ENCODE data around the gene GJA8.
"Not testable (repeated sequence)": the region's sequence is repeated elsewhere in the genome, so short reads cannot be mapped to it uniquely, and the experiment has no call there.

The GJA8 gene

GRCh38 chr1:147902253-147902845 is at the start of gene GJA8:
GJA8 (plus strand) TSS chr1:147902795; CDS start chr1:147907956, 5,161 bp downstream.
- in situ Hi-C loops (cut with MboI; ENCODE audit: low pct_unique_long_range_greater_than_20kb, low sequenced_read_pairs, unreplicated experiment): no loop called here
- TF ChIP-seq CTCF (IDR thresholded peaks at IDR 0.05; ENCODE audit: extremely low read depth, insufficient read depth, missing control alignments): no peak
- DNase-seq (ENCODE audit: low spot score): no peak

GRCh38 chr1:147853391-147853790 is 49.2 kb upstream of the GJA8 start:
- in situ Hi-C loops (cut with MboI; ENCODE audit: low pct_unique_long_range_greater_than_20kb, low sequenced_read_pairs, unreplicated experiment): no loop called here
- TF ChIP-seq CTCF (IDR thresholded peaks at IDR 0.05; ENCODE audit: extremely low read depth, insufficient read depth, missing control alignments): no peak
- DNase-seq (ENCODE audit: low spot score): no peak

- in situ Hi-C loops (cut with MboI; ENCODE audit: low pct_unique_long_range_greater_than_20kb, low sequenced_read_pairs, unreplicated experiment); DNase-seq (ENCODE audit: low spot score): not testable (repeated sequence)
These were observed 47.6 kb upstream of the GJA8 start for GRCh38 chr1:147854989-147855388.

GRCh38 chr1:147855996-147856395 is 46.6 kb upstream of the GJA8 start:
- in situ Hi-C loops (cut with MboI; ENCODE audit: low pct_unique_long_range_greater_than_20kb, low sequenced_read_pairs, unreplicated experiment); DNase-seq (ENCODE audit: low spot score): not testable (repeated sequence)

GRCh38 chr1:147867204-147867603 is 35.4 kb upstream of the GJA8 start:
- in situ Hi-C loops (cut with MboI; ENCODE audit: low pct_unique_long_range_greater_than_20kb, low sequenced_read_pairs, unreplicated experiment); DNase-seq (ENCODE audit: low spot score): not testable (repeated sequence)

GRCh38 chr1:147878022-147878421 is 24.6 kb upstream of the GJA8 start:
- DNase-seq (ENCODE audit: low spot score): no peak
- TF ChIP-seq CTCF (IDR thresholded peaks at IDR 0.05; ENCODE audit: extremely low read depth, insufficient read depth, missing control alignments): no peak
- in situ Hi-C loops (cut with MboI; ENCODE audit: low pct_unique_long_range_greater_than_20kb, low sequenced_read_pairs, unreplicated experiment): loop anchor here (25.0 kb wide), 1 partner anchor 591 kb away; no protein-coding TSS in a partner anchor

GRCh38 chr1:147879911-147880310 is 22.7 kb upstream of the GJA8 start:
- DNase-seq (ENCODE audit: low spot score): no peak
- no peak for TF ChIP-seq CTCF (IDR thresholded peaks at IDR 0.05; ENCODE audit: extremely low read depth, insufficient read depth, missing control alignments)
- in situ Hi-C loops (cut with MboI; ENCODE audit: low pct_unique_long_range_greater_than_20kb, low sequenced_read_pairs, unreplicated experiment): loop anchor here (10.0 to 25.0 kb wide), 2 partner anchors 385 to 593 kb away; no protein-coding TSS in a partner anchor

GRCh38 chr1:147882535-147882934 is 20.1 kb upstream of the GJA8 start:
- in situ Hi-C loops (cut with MboI; ENCODE audit: low pct_unique_long_range_greater_than_20kb, low sequenced_read_pairs, unreplicated experiment): loop anchor here (10.0 to 25.0 kb wide), 2 partner anchors 388 to 595 kb away; no protein-coding TSS in a partner anchor

More at GRCh38 chr1:147882535-147882934, 20.1 kb upstream of the GJA8 start:
- TF ChIP-seq CTCF (IDR thresholded peaks at IDR 0.05; ENCODE audit: extremely low read depth, insufficient read depth, missing control alignments): no peak
- no peak for DNase-seq (ENCODE audit: low spot score)

Data from GM13977 (cell line).